Adrenal gland (tissue), 12 donors: ENCODE results near the gene ORAI3. TPM values are rescaled to one million over a fixed set of nuclear protein-coding genes. Genes with fewer than 3 reads are reported as not detected.

ENCODE experiments used
- DNase-seq, 7 donors: peaks; one replicate each; pipeline ENCODE4 v3.0.0-alpha.2; 2019 to 2020
- H3K27ac ChIP-seq, 5 donors: fragments of 200-600 bp; sonication (generic) in 4 of 5; 1 replicate in 3 of 5; 2 replicates in 2 of 5; pipeline versions ENCODE4 v1.5.1 to v1.8.0; 2016 to 2020; ENCODE audit warnings: mild to moderate bottlenecking in 1 of 5
- H3K27me3 ChIP-seq: fragments of 200-600 bp; 2 replicates; pipeline ENCODE4 v1.8.0; 2021
- H3K36me3 ChIP-seq, 2 donors: fragments of 200-600 bp; replicated peaks in 1 of 2; 1 replicate in 1 of 2; 2 replicates in 1 of 2; pipeline versions ENCODE4 v1.5.1 to v1.8.0; 2018 to 2022
- H3K4me1 ChIP-seq, 2 donors: fragments of 200-600 bp; replicated peaks in 1 of 2; 1 replicate in 1 of 2; 2 replicates in 1 of 2; pipeline versions ENCODE4 v1.5.1 to v1.8.0; 2018 to 2021
- H3K4me3 ChIP-seq, 4 donors: fragments of 200-600 bp; sonication (generic) in 3 of 4; one replicate each; pipeline ENCODE4 v1.5.1; 2016 to 2018
- H3K9me3 ChIP-seq, 3 donors: fragments of 200-600 bp; sonication (generic) in 1 of 3; replicated peaks in 1 of 3; 1 replicate in 2 of 3; 2 replicates in 1 of 3; pipeline versions ENCODE4 v1.5.1 to v1.8.0; 2016 to 2021
- CTCF ChIP-seq, 6 experiments: fragments of 450-650 bp in 4 of 6; fragments of 200-600 bp in 2 of 6; sonication (generic) in 1 of 6; IDR thresholded peaks; 1 replicate in 5 of 6; 2 replicates in 1 of 6; pipeline versions ENCODE4 v1.5.1 to v1.8.0; 2016 to 2021; ENCODE audit warnings: antibody characterized with exemption in 6 of 6, mild to moderate bottlenecking in 2 of 6, moderate library complexity in 1 of 6
- POLR2A ChIP-seq, 2 donors: fragments of 450-650 bp; IDR thresholded peaks; one replicate each; pipeline ENCODE4 v1.6.1; 2017; ENCODE audit warnings: antibody characterized with exemption in 2 of 2, mild to moderate bottlenecking in 2 of 2, moderate library complexity in 1 of 2
- WGBS, 4 donors: extraction: QIAGEN DNeasy Blood & Tissue Kit in 2 of 4; methylation state at CpG; one replicate each; pipeline versions ENCODE4 v1.1.5 to v1.1.7; 2013 to 2017; 5-methylcytosine and 5-hydroxymethylcytosine counted together
- intact Hi-C, 2 donors: fragments of 100-400 bp; cut with DNase I; formaldehyde crosslinking; loops; one replicate each; pipeline versions ENCODE4 v1.14.1 to v1.15.0; 2022 to 2023
- polyA plus RNA-seq, 3 donors: library from polyadenylated mRNA; stranded (reverse); fragments of 200-250 nt in 2 of 3; fragments of 350-450 nt in 1 of 3; fragmentation: Illumina TruSeq in 1 of 3; extraction: RNeasy Lipid Tissue Mini Kit (QIAGEN cat#74804) in 1 of 3; gene quantifications; one replicate each; pipeline ENCODE4 v1.2.3, GENCODE V29; 2013 to 2014
- total RNA-seq, 9 donors: library from RNA; depleted of rRNA in 4 of 9; stranded (reverse); fragments of >200 nt in 4 of 9; fragments of 120-200 nt in 1 of 9; fragmentation: NEBNext Ultra II Directional in 1 of 9; extraction: Animal tissue kit (Norgen Biotek cat#: 25700) in 1 of 9; gene quantifications; one replicate each; pipeline versions ENCODE4 v1.1.0 to v1.2.4, GENCODE V29; 2013 to 2023
- donor health status: healthy with polysubstance abuse.
- donor health status: Bipolar disorder and iron deficiency.
- donor health status: DM: yes; HTN: yes; CAD: no.
- donor health status: DM: no; HTN: no; CAD: no.
- donor health status: DM: no; HTN: no; CAD: no.
- donor health status: DM: yes; HTN: yes; CAD: no.

ORAI3 gene
- total and polyA plus RNA-seq, 12 donors: 19.5 to 101 (median 57.0) TPM

GRCh38 chr16:30942426-30942806, 6.5 kb upstream of the ORAI3 start:
- peak overlapping the region in 3 of 5 donors; percentile 13 to 69 (median 24) for H3K27ac ChIP-seq
- TF ChIP-seq POLR2A (IDR thresholded peaks at IDR 0.05) (no peak), CTCF (IDR thresholded peaks at IDR 0.05) (no peak)
- intact Hi-C loops: no loop called here
- H3K27me3 ChIP-seq: no peaks in the 10 kb centered on the region
- DNase-seq: no peak
- no peaks in the 10 kb centered on the region for H3K9me3 ChIP-seq
- H3K4me1 ChIP-seq: no peaks in the 10 kb centered on the region
- peaks cover 0 to 20% of the 10 kb centered on the region in 2 donors for H3K36me3 ChIP-seq
- WGBS, 4 donors: 67 to 77% (median 71%) methylated on average over 1 to 4 of the region's 4 CpGs
- no peak overlapping the region for H3K4me3 ChIP-seq

GRCh38 chr16:30944352-30944751, 4.5 kb upstream of the ORAI3 start:
- Histone ChIP-seq H3K36me3 (peaks cover 0 to 20% of the 10 kb centered on the region in 2 donors), H3K9me3 (no peaks in the 10 kb centered on the region), H3K4me3 (no peak overlapping the region), H3K27me3 (no peaks in the 10 kb centered on the region), H3K4me1 (no peaks in the 10 kb centered on the region), H3K27ac (no peak overlapping the region)
- DNase-seq: no peak
- TF ChIP-seq POLR2A (IDR thresholded peaks at IDR 0.05) (no peak), CTCF (IDR thresholded peaks at IDR 0.05) (no peak)
- intact Hi-C loops: no loop called here

GRCh38 chr16:30946671-30947540, 2.0 kb upstream of the ORAI3 start:
- Histone ChIP-seq H3K4me3 (no peak overlapping the region), H3K27ac (no peak overlapping the region), H3K36me3 (peaks cover 0 to 20% of the 10 kb centered on the region in 2 donors), H3K27me3 (no peaks in the 10 kb centered on the region), H3K4me1 (peaks cover 22% of the 10 kb centered on the region in 2 donors), H3K9me3 (no peaks in the 10 kb centered on the region)
- intact Hi-C loops: no loop called here
- peak in 2 of 7 donors; percentile 35 to 51 for DNase-seq
- TF ChIP-seq CTCF (IDR thresholded peaks at IDR 0.05) (no peak), POLR2A (IDR thresholded peaks at IDR 0.05) (no peak)
- WGBS, 4 donors: 87 to 92% (median 88%) methylated on average over 25 to 38 of the region's 38 CpGs

- 50 to 76% (median 64%) methylated on average over 3 of the region's 3 CpGs for WGBS, 4 donors
- intact Hi-C loops: no loop called here
- H3K9me3 ChIP-seq: no peaks in the 10 kb centered on the region
- no peaks in the 10 kb centered on the region for H3K27me3 ChIP-seq
- H3K4me1 ChIP-seq: peaks cover 22 to 23% of the 10 kb centered on the region in 2 donors
- peak overlapping the region in 1 of 4 donors; percentile 94 for H3K4me3 ChIP-seq
- DNase-seq: no peak
- TF ChIP-seq CTCF (IDR thresholded peaks at IDR 0.05) (no peak), POLR2A (IDR thresholded peaks at IDR 0.05) (no peak)
- peaks cover 0 to 16% of the 10 kb centered on the region in 2 donors for H3K36me3 ChIP-seq
- peak overlapping the region in 4 of 5 donors; percentile 57 to 94 (median 86) for H3K27ac ChIP-seq
These were observed 1.4 kb upstream of the ORAI3 start for GRCh38 chr16:30947541-30947858.
